GM12878 (cell line): ENCODE results near the gene EEF2K. TPM values are rescaled to one million over a fixed set of nuclear protein-coding genes. Genes with fewer than 3 reads are reported as not detected.
A peak's percentile ranks its signal among the peaks of the same experiment; 100 is the strongest.

Source experiments
- CEBPB ChIP-seq, 2 experiments: fragments of 150-350 bp in 1 of 2; IDR thresholded peaks; 2 replicates each; pipeline ENCODE4 v1.6.1; 2012 to 2014; ENCODE audit warnings: low read depth in 2 of 2, low read length in 2 of 2, borderline replicate concordance in 1 of 2, inconsistent platforms in 1 of 2
- CEBPZ ChIP-seq: fragments of 150-350 bp; IDR thresholded peaks from 2 replicates; pipeline ENCODE4 v1.6.1; 2016; ENCODE audit warnings: low read depth, low read length
- CREB1 ChIP-seq: IDR thresholded peaks from 2 replicates; pipeline ENCODE4 v1.6.1; 2012; ENCODE audit warnings: low read depth, mild to moderate bottlenecking, inconsistent platforms
- EED ChIP-seq: sonication (generic); IDR thresholded peaks from 2 replicates; pipeline ENCODE4 v1.6.1; 2016; ENCODE audit warnings: antibody characterized with exemption, low read depth
- GABPA ChIP-seq: IDR thresholded peaks from 2 replicates; pipeline ENCODE4 v1.6.1; 2014; ENCODE audit warnings: antibody characterized with exemption, low read depth, mild to moderate bottlenecking, inconsistent platforms
- HCFC1 ChIP-seq: fragments of 150-350 bp; IDR thresholded peaks from 2 replicates; pipeline ENCODE4 v1.6.1; 2014; ENCODE audit warnings: low read length
- KDM1A ChIP-seq: fragments of 200-600 bp; sonication (generic); IDR thresholded peaks from 2 replicates; pipeline ENCODE4 v1.6.1; 2016; ENCODE audit warnings: borderline replicate concordance
- KLF5 ChIP-seq: fragments of 450-650 bp; IDR thresholded peaks from 2 replicates; pipeline ENCODE4 v1.6.1; 2014; ENCODE audit warnings: mild to moderate bottlenecking; ENCODE audit not compliant: partially characterized antibody
- MEF2A ChIP-seq: IDR thresholded peaks from 2 replicates; pipeline ENCODE4 v1.6.1; 2011; ENCODE audit warnings: low read depth, mild to moderate bottlenecking, low read length, moderate library complexity; ENCODE audit not compliant: insufficient read depth
- MEF2B ChIP-seq: fragments of 450-650 bp; IDR thresholded peaks from 2 replicates; pipeline ENCODE4 v1.6.1; 2018; ENCODE audit warnings: mild to moderate bottlenecking, moderate library complexity; ENCODE audit not compliant: partially characterized antibody, poor library complexity, severe bottlenecking
- MYB ChIP-seq: fragments of 150-350 bp; IDR thresholded peaks from 2 replicates; pipeline ENCODE4 v1.6.1; 2014; ENCODE audit warnings: mild to moderate bottlenecking, low read depth, low read length, borderline replicate concordance
- NBN ChIP-seq: fragments of 450-650 bp; IDR thresholded peaks from 2 replicates; pipeline ENCODE4 v1.6.1; 2016
- NR2C2 ChIP-seq: IDR thresholded peaks from 2 replicates; pipeline ENCODE4 v1.6.1; 2011; ENCODE audit warnings: borderline replicate concordance, low read depth; ENCODE audit not compliant: control insufficient read depth, insufficient read length
- PAX8 ChIP-seq: fragments of 450-650 bp; IDR thresholded peaks from 2 replicates; pipeline ENCODE4 v1.6.1; 2017; ENCODE audit warnings: mild to moderate bottlenecking, moderate library complexity
- POLR2AphosphoS2 ChIP-seq: IDR thresholded peaks from 2 replicates; pipeline ENCODE4 v1.6.1; 2011; ENCODE audit warnings: low read depth, mild to moderate bottlenecking, low read length, improper control_type of control experiment, moderate library complexity
- RBBP5 ChIP-seq: fragments of 200-600 bp; sonication (generic); conservative IDR thresholded peaks from 2 replicates; pipeline ENCODE4 v1.6.1; 2016
- RCOR1 ChIP-seq: conservative IDR thresholded peaks from 2 replicates; pipeline ENCODE4 v1.6.1; 2012; ENCODE audit warnings: low read depth, low read length, improper control_type of control experiment
- YBX1 ChIP-seq: fragments of 450-650 bp; IDR thresholded peaks from 2 replicates; pipeline ENCODE4 v1.6.1; 2016; ENCODE audit warnings: antibody characterized with exemption
- ZNF687 ChIP-seq: fragments of 450-650 bp; IDR thresholded peaks from 2 replicates; pipeline ENCODE4 v1.6.1; 2017; ENCODE audit warnings: mild to moderate bottlenecking, moderate library complexity
- polyA plus RNA-seq, 11 experiments: library from polyadenylated mRNA; depleted of rRNA in 4 of 11; unstranded in 6 of 11; stranded (reverse) in 5 of 11; fragments of >200 nt; fragmentation: Nextera tagmentation in 4 of 11; fragmentation: Illumina TruSeq in 1 of 11; extraction: Ambion mirVana in 4 of 11; extraction: Trizol in 1 of 11; gene quantifications; 1 replicate in 1 of 11; 2 replicates in 10 of 11; pipeline versions ENCODE4 v1.2.1 to v1.2.3, GENCODE V29; 2011 to 2016; ENCODE audit warnings: inconsistent platforms in 2 of 11, missing spikeins in 2 of 11, low read depth in 1 of 11
- total RNA-seq, 4 experiments: library from RNA; depleted of rRNA in 3 of 4; stranded (reverse); fragments of >200 nt in 3 of 4; fragmentation: Illumina TruSeq in 1 of 4; extraction: Trizol in 1 of 4; gene quantifications; 2 replicates each; pipeline versions ENCODE4 v1.2.1 to v1.2.3, GENCODE V29; 2013 to 2021
- TF ChIP-seq, protein P1 (sequence below): IDR thresholded peaks from 2 replicates; pipeline ENCODE4 v1.6.1; 2011; ENCODE audit warnings: low read depth, mild to moderate bottlenecking, low read length, moderate library complexity, borderline replicate concordance; ENCODE audit errors: extremely low read depth
- TF ChIP-seq, protein P2 (sequence below): fragments of 450-650 bp; IDR thresholded peaks from 2 replicates; pipeline ENCODE4 v1.6.1; 2016; ENCODE audit warnings: mild to moderate bottlenecking

Gene EEF2K
- total and polyA plus RNA-seq, 10 of the 15 experiments (the other 5 are each of a cell fraction or from before 2014, with no cell fraction given), result 2.0 to 29.6 (median 12.2) TPM

DNA sequence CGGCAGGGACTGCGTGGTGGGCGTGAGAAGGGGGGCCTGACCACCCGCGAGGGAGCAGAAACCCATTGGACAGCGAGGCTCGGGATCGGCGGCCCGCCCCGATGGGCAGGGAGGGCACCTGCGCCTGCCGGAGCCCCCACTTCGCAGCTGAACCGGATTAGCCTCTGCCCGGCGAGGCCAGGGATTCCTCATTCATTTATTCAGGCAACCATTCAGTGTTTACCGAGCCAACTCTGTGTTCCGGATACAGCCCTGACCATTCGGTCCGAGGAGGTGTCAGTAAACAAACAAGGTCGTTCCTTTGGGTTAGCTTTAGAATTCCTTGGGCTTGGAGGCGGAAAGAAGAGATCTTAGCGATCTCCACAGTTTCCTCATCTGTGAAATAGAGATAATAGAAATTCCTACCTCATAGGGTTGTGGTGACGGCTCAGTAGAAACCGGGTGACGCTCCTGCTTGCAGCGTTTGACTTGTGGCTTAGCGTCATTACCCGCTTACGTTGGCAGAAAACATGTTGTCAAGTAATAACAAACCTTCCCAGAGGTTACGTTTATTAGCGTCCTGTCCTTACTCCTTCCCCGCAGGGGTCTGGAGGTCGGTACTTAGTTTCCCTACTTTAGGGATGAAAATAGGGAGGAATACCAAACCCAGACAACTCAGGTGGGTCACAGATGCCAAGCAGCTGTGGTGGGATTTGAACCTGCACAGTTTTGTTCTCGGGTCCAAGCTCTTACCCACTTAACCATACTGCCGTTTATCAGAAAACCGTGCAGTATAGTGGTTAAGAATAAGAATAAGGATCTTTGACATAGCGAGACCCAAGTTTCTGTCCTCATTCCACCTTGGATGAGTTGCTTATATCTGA is 92.0 kb downstream of the EEF2K start (continued):
- TF ChIP-seq MYB, result no peak
- TF ChIP-seq, protein P1, sequence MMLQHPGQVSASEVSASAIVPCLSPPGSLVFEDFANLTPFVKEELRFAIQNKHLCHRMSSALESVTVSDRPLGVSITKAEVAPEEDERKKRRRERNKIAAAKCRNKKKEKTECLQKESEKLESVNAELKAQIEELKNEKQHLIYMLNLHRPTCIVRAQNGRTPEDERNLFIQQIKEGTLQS, result no peak
- TF ChIP-seq, protein P2, sequence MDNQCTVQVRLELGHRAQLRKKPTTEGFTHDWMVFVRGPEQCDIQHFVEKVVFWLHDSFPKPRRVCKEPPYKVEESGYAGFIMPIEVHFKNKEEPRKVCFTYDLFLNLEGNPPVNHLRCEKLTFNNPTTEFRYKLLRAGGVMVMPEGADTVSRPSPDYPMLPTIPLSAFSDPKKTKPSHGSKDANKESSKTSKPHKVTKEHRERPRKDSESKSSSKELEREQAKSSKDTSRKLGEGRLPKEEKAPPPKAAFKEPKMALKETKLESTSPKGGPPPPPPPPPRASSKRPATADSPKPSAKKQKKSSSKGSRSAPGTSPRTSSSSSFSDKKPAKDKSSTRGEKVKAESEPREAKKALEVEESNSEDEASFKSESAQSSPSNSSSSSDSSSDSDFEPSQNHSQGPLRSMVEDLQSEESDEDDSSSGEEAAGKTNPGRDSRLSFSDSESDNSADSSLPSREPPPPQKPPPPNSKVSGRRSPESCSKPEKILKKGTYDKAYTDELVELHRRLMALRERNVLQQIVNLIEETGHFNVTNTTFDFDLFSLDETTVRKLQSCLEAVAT, result no peak; the same call in 1 of the 2 replicates
- no peak for TF ChIP-seq YBX1
- TF ChIP-seq MEF2A, result 0 out of 2 replicates have a peak, but pooled peaks have one; percentile 39
- TF ChIP-seq CEBPZ, result no peak; the same call in 1 of the 2 replicates
- no peak for TF ChIP-seq RCOR1
- no peak for TF ChIP-seq NR2C2
- peak; percentile 87 for TF ChIP-seq KLF5
- no peak for TF ChIP-seq PAX8
- TF ChIP-seq EED, result peak; percentile 96
- peak; percentile 50; the same call in 1 of the 2 replicates for TF ChIP-seq ZNF687
- TF ChIP-seq RBBP5, result no peak
- peak; percentile 66; the same call in 1 of the 2 replicates for TF ChIP-seq GABPA
- TF ChIP-seq HCFC1, result no peak
- TF ChIP-seq NBN, result peak; percentile 80
- TF ChIP-seq CEBPB (IDR thresholded peaks at IDR 0.05; ENCODE audit: borderline replicate concordance in 1 of 2, low read depth in 2 of 2, low read length in 2 of 2), result peak in 1 of 2 experiments; percentile 61; a peak in 2 of 4 replicates
- TF ChIP-seq KDM1A, result no peak
- TF ChIP-seq MEF2B, result peak; percentile 40
- peak; percentile 98 for TF ChIP-seq CREB1
- TF ChIP-seq POLR2AphosphoS2, result peak; percentile 23; the same call in 1 of the 2 replicates
